ENCODE data around the gene RMND1.

- TF ChIP-seq, protein P1, sequence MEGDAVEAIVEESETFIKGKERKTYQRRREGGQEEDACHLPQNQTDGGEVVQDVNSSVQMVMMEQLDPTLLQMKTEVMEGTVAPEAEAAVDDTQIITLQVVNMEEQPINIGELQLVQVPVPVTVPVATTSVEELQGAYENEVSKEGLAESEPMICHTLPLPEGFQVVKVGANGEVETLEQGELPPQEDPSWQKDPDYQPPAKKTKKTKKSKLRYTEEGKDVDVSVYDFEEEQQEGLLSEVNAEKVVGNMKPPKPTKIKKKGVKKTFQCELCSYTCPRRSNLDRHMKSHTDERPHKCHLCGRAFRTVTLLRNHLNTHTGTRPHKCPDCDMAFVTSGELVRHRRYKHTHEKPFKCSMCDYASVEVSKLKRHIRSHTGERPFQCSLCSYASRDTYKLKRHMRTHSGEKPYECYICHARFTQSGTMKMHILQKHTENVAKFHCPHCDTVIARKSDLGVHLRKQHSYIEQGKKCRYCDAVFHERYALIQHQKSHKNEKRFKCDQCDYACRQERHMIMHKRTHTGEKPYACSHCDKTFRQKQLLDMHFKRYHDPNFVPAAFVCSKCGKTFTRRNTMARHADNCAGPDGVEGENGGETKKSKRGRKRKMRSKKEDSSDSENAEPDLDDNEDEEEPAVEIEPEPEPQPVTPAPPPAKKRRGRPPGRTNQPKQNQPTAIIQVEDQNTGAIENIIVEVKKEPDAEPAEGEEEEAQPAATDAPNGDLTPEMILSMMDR (IDR thresholded peaks at IDR 0.05) = no peak
- TF ChIP-seq ZFX (IDR thresholded peaks at IDR 0.05; ENCODE audit: borderline replicate concordance) = no peak
Observed at GRCh38 chr6:151403919-151404308, 48.0 kb downstream of the RMND1 start.
